Neural progenitor cell (in vitro differentiated cells): ENCODE measurements around the gene RNF39.

ENCODE experiments used
- EZH2 ChIP-seq: fragments of 200-600 bp; sonication (generic); IDR thresholded peaks from 2 replicates; pipeline ENCODE4 v1.6.1; 2017; ENCODE audit warnings: antibody characterized with exemption, mild to moderate bottlenecking, moderate library complexity
- EZH2phosphoT487 ChIP-seq: fragments of 200-600 bp; sonication (generic); IDR thresholded peaks from 2 replicates; pipeline ENCODE4 v1.6.1; 2017; ENCODE audit warnings: antibody characterized with exemption
- TF ChIP-seq, protein P1 (sequence below): fragments of 200-600 bp; sonication (generic); IDR thresholded peaks from 2 replicates; pipeline ENCODE4 v1.5.1; 2017; ENCODE audit warnings: antibody characterized with exemption, mild to moderate bottlenecking

DNA sequence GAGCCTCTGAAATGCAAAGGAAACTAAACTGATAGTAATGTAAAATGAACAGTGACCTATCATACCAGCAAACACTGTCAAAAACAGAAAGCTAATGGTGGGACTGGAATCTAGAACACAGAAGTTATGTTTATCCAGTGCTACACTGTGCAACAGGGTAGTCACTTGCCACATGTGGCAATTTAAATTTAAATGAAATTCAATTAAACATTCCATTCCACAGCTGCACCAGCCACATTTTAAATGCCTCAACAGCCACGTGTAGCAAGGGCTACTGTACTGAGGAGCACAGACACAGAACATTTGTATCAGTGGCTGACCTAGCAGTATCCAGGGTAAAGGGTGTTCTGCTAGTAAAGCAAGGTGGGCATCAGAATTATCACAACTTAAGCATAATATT, 20.1 kb downstream of the RNF39 start:
- no peak for TF ChIP-seq EZH2phosphoT487
- TF ChIP-seq, protein P1, sequence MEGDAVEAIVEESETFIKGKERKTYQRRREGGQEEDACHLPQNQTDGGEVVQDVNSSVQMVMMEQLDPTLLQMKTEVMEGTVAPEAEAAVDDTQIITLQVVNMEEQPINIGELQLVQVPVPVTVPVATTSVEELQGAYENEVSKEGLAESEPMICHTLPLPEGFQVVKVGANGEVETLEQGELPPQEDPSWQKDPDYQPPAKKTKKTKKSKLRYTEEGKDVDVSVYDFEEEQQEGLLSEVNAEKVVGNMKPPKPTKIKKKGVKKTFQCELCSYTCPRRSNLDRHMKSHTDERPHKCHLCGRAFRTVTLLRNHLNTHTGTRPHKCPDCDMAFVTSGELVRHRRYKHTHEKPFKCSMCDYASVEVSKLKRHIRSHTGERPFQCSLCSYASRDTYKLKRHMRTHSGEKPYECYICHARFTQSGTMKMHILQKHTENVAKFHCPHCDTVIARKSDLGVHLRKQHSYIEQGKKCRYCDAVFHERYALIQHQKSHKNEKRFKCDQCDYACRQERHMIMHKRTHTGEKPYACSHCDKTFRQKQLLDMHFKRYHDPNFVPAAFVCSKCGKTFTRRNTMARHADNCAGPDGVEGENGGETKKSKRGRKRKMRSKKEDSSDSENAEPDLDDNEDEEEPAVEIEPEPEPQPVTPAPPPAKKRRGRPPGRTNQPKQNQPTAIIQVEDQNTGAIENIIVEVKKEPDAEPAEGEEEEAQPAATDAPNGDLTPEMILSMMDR: no peak
- no peak for TF ChIP-seq EZH2
